HEK293T (cell line): ENCODE results near the gene HYDIN.
A peak's percentile ranks its signal among the peaks of the same experiment; 100 is the strongest.

ENCODE experiments used
- CTCF ChIA-PET: fragments of 350-600 bp; formaldehyde crosslinking; extraction: SDS; loops from one replicate; lab custom pipeline; 2021; ENCODE audit warnings: antibody characterized with exemption, inconsistent platforms; lab: Yijun Ruan, JAX
- POLR2A ChIA-PET: fragments of 350-600 bp; formaldehyde crosslinking; extraction: SDS; loops from one replicate; lab custom pipeline; 2020; ENCODE audit warnings: antibody characterized with exemption, inconsistent platforms; lab: Yijun Ruan, JAX
- DNase-seq: peaks from one replicate; pipeline ENCODE4 v3.0.0; 2012; ENCODE audit warnings: mixed read lengths; ENCODE audit errors: extremely low spot score
- ARNT ChIP-seq: fragments of 450-650 bp; IDR thresholded peaks from 2 replicates; pipeline ENCODE4 v1.6.1; 2017; ENCODE audit warnings: mild to moderate bottlenecking
- BHLHE40 ChIP-seq: fragments of 450-650 bp; IDR thresholded peaks from 2 replicates; pipeline ENCODE4 v1.6.1; 2016; ENCODE audit warnings: mild to moderate bottlenecking, moderate library complexity, borderline replicate concordance
- CTBP1 ChIP-seq: fragments of 450-650 bp; IDR thresholded peaks from 2 replicates; pipeline ENCODE4 v1.6.1; 2016; ENCODE audit warnings: borderline replicate concordance
- ELF4 ChIP-seq: fragments of 450-650 bp; IDR thresholded peaks from 2 replicates; pipeline ENCODE4 v1.6.1; 2017; ENCODE audit warnings: antibody characterized with exemption
- FOXA1 ChIP-seq: fragments of 450-650 bp; IDR thresholded peaks from 2 replicates; pipeline ENCODE4 v1.6.1; 2016; ENCODE audit warnings: mild to moderate bottlenecking
- FOXK2 ChIP-seq: fragments of 450-650 bp; IDR thresholded peaks from 2 replicates; pipeline ENCODE4 v1.6.1; 2016; ENCODE audit warnings: mild to moderate bottlenecking
- FOXM1 ChIP-seq: fragments of 450-650 bp; IDR thresholded peaks from 2 replicates; pipeline ENCODE4 v1.6.1; 2017; ENCODE audit warnings: mild to moderate bottlenecking, borderline replicate concordance
- HDGF ChIP-seq: fragments of 450-650 bp; IDR thresholded peaks from 2 replicates; pipeline ENCODE4 v1.6.1; 2017; ENCODE audit warnings: antibody characterized with exemption, borderline replicate concordance
- L3MBTL2 ChIP-seq: fragments of 450-650 bp; conservative IDR thresholded peaks from 2 replicates; pipeline ENCODE4 v1.6.1; 2016; ENCODE audit warnings: mild to moderate bottlenecking
- LEF1 ChIP-seq: fragments of 450-650 bp; IDR thresholded peaks from 2 replicates; pipeline ENCODE4 v1.6.1; 2017; ENCODE audit warnings: mild to moderate bottlenecking, borderline replicate concordance
- NFRKB ChIP-seq: fragments of 450-650 bp; IDR thresholded peaks from 2 replicates; pipeline ENCODE4 v1.6.1; 2016; ENCODE audit warnings: mild to moderate bottlenecking, moderate library complexity
- SP1 ChIP-seq: fragments of 450-650 bp; IDR thresholded peaks from 2 replicates; pipeline ENCODE4 v1.6.1; 2017
- SUZ12 ChIP-seq: fragments of 450-650 bp; IDR thresholded peaks from 2 replicates; pipeline ENCODE4 v1.6.1; 2016; ENCODE audit warnings: mild to moderate bottlenecking
- TARDBP ChIP-seq: fragments of 450-650 bp; IDR thresholded peaks from 2 replicates; pipeline ENCODE4 v1.6.1; 2016
- ZNF384 ChIP-seq: fragments of 450-650 bp; IDR thresholded peaks from 2 replicates; pipeline ENCODE4 v1.6.1; 2016
- TF ChIP-seq, protein P1 (sequence below): fragments of 450-650 bp; IDR thresholded peaks from 2 replicates; pipeline ENCODE4 v1.6.1; 2016

HYDIN gene

DNA sequence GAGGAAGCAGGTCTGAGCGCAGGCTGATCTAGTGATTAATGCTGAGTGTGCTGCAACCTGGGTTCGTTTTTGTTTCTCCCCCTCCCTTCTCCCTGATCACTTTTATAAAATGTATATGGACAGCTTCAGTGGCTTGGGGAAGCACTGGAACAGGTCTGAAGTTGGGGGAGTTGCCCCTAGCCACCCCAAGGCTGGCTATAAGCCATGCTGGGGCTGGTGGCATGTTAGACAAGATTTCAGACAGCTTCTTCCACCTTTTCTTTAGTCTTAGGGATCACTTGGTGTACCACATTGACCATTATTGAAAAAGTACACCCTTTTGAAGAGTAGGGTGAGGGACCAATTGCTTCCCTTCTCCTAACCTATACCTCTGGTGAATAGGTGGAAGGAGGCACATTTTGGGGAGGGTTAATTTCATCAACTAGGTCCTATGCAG, 425.8 kb downstream of the HYDIN start:
- ChIA-PET CTCF (no interaction called here), POLR2A (no interaction called here)
- TF ChIP-seq, protein P1, sequence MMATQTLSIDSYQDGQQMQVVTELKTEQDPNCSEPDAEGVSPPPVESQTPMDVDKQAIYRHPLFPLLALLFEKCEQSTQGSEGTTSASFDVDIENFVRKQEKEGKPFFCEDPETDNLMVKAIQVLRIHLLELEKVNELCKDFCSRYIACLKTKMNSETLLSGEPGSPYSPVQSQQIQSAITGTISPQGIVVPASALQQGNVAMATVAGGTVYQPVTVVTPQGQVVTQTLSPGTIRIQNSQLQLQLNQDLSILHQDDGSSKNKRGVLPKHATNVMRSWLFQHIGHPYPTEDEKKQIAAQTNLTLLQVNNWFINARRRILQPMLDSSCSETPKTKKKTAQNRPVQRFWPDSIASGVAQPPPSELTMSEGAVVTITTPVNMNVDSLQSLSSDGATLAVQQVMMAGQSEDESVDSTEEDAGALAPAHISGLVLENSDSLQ, result no peak
- TF ChIP-seq SP1 (no peak), FOXA1 (no peak), TARDBP (no peak), ELF4 (no peak)
- no peak for DNase-seq

- CTCF ChIA-PET, result no interaction called here
- POLR2A ChIA-PET, result no interaction called here
- TF ChIP-seq TARDBP (no peak), ARNT (no peak), FOXK2 (no peak), FOXA1 (no peak), CTBP1 (no peak), SP1 (no peak), HDGF (no peak), SUZ12 (no peak), LEF1 (no peak), ZNF384 (no peak), FOXM1 (no peak), ELF4 (no peak)
- DNase-seq, result no peak
Observed at GRCh38 chr16:70804153-70804733, 426.3 kb downstream of the HYDIN start.

GRCh38 chr16:70803319-70803718, 427.2 kb downstream of the HYDIN start:
- no peak for TF ChIP-seq HDGF
- TF ChIP-seq, protein P1, result no peak
- TF ChIP-seq SUZ12, result no peak
- no peak for TF ChIP-seq L3MBTL2
- TF ChIP-seq FOXA1, result no peak
- no peak for TF ChIP-seq SP1
- TF ChIP-seq ARNT, result no peak
- no peak for TF ChIP-seq ELF4
- no peak for TF ChIP-seq FOXK2
- no peak for TF ChIP-seq NFRKB
- no peak for TF ChIP-seq FOXM1
- TF ChIP-seq BHLHE40, result no peak
- ChIA-PET CTCF (no interaction called here), POLR2A (interaction anchor here (0.6 kb wide), 1 partner anchor 1062 kb away, joined by 3 read pairs; no protein-coding TSS in a partner anchor)
- DNase-seq, result no peak

GRCh38 chr16:70801611-70802010, 428.9 kb downstream of the HYDIN start:
- ChIA-PET CTCF (interaction anchor here (0.6 kb wide), 1 partner anchor 510 kb away, joined by 3 read pairs; no protein-coding TSS in a partner anchor), POLR2A (interaction anchor here (1.0 to 1.2 kb wide), 2 partner anchors 51 to 52 kb away, joined by 3 read pairs; no protein-coding TSS in a partner anchor)
- TF ChIP-seq FOXK2 (no peak), ELF4 (no peak), HDGF (no peak), FOXA1 (no peak), SUZ12 (no peak)
- no peak for DNase-seq

DNA sequence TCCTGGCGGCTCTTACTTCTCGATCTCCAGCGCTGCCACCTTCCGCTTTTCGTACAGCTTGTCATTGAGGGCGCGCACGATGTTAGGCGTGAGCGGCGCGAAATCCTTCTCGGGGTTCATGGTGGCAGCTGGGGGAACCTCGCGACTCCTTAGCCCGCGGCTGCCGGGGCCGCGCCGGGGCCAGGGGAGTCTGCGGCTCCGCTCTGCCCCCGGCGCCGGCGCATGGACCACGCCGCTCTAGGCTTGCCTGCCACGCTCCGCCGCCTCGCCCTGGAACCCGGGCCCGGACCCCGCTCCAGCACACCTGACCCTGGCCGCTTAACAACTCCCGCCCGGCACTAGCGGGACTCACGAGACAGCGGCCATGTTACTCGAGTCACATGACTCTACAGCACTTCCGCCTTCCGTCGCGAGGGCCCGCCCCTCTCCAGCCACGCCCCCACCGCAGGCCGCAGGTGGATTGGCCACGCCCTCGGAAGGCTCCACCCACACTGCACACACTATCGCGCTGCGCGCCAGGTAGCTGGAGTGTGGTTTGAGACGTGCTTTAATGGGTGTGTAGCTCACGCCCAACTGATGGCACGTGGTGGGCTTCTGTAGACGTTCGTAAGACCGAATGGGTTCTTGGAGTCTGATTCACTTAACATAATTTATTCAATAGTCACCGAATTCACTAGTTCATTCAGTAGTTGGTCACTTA, 429.6 kb downstream of the HYDIN start, which contains the start of gene VAC14:
TSS of gene VAC14 (minus strand) at position 378 of the 700 bp plus-strand sequence. CDS start at position 120, 258 bp downstream.
- POLR2A ChIA-PET, result interaction anchor here (1.0 to 1.3 kb wide), 3 partner anchors 8 to 52 kb away, joined by 3 to 6 read pairs (median 3); no protein-coding TSS in a partner anchor
- CTCF ChIA-PET, result interaction anchor here (0.6 kb wide), 1 partner anchor 511 kb away, joined by 3 read pairs; no protein-coding TSS in a partner anchor
- DNase-seq, result peak; percentile 97
- no peak for TF ChIP-seq NFRKB
- TF ChIP-seq ZNF384, result no peak
- peak; percentile 93 for TF ChIP-seq ELF4
- 0 out of 2 replicates have a peak, but pooled peaks have one; percentile 52 for TF ChIP-seq SP1
- TF ChIP-seq SUZ12, result no peak
- peak; percentile 90 for TF ChIP-seq L3MBTL2
- no peak for TF ChIP-seq CTBP1
- TF ChIP-seq ARNT, result no peak

GRCh38 chr16:70800311-70800710, 430.2 kb downstream of the HYDIN start:
- CTCF ChIA-PET, result no interaction called here
- POLR2A ChIA-PET, result interaction anchor here (1.3 kb wide), 1 partner anchor 9 kb away, joined by 6 read pairs; no protein-coding TSS in a partner anchor
- no peak for DNase-seq
- no peak for TF ChIP-seq FOXK2
- no peak for TF ChIP-seq BHLHE40
- TF ChIP-seq, protein P1, result no peak
- TF ChIP-seq TARDBP, result no peak
- TF ChIP-seq FOXM1, result no peak
- TF ChIP-seq ARNT, result no peak
- TF ChIP-seq HDGF, result no peak
- no peak for TF ChIP-seq ELF4
- no peak for TF ChIP-seq SP1
- TF ChIP-seq CTBP1, result no peak
- no peak for TF ChIP-seq ZNF384
- no peak for TF ChIP-seq L3MBTL2
- no peak for TF ChIP-seq SUZ12
- TF ChIP-seq LEF1, result no peak
- TF ChIP-seq NFRKB, result no peak
- no peak for TF ChIP-seq FOXA1
